GM12878 (cell line): Measurements from ENCODE around the gene SYPL2. TPM values are rescaled to one million over a fixed set of nuclear protein-coding genes. Genes with fewer than 3 reads are reported as not detected.

Experiments
- DPF2 ChIP-seq: fragments of 450-650 bp; IDR thresholded peaks from 2 replicates; pipeline ENCODE4 v1.6.1; 2017; ENCODE audit warnings: mild to moderate bottlenecking
- EGR1 ChIP-seq, 2 experiments: IDR thresholded peaks; 1 replicate in 1 of 2; 2 replicates in 1 of 2; pipeline ENCODE4 v1.6.1; 2011 to 2012; ENCODE audit warnings: low read depth in 2 of 2, low read length in 2 of 2, borderline replicate concordance in 1 of 2, mild to moderate bottlenecking in 1 of 2, moderate library complexity in 1 of 2
- FOXK2 ChIP-seq: fragments of 450-650 bp; IDR thresholded peaks from 2 replicates; pipeline ENCODE4 v1.6.1; 2017; ENCODE audit warnings: mild to moderate bottlenecking, moderate library complexity
- HCFC1 ChIP-seq: fragments of 150-350 bp; IDR thresholded peaks from 2 replicates; pipeline ENCODE4 v1.6.1; 2014; ENCODE audit warnings: low read length
- HDAC2 ChIP-seq: fragments of 200-600 bp; sonication (generic); IDR thresholded peaks from 2 replicates; pipeline ENCODE4 v1.6.1; 2017
- IKZF1 ChIP-seq: fragments of 450-650 bp; conservative IDR thresholded peaks from 2 replicates; pipeline ENCODE4 v1.6.1; 2017; ENCODE audit warnings: antibody characterized with exemption, mild to moderate bottlenecking
- MEF2B ChIP-seq: fragments of 450-650 bp; IDR thresholded peaks from 2 replicates; pipeline ENCODE4 v1.6.1; 2018; ENCODE audit warnings: mild to moderate bottlenecking, moderate library complexity; ENCODE audit not compliant: partially characterized antibody, poor library complexity, severe bottlenecking
- MYC ChIP-seq: IDR thresholded peaks from 2 replicates; pipeline ENCODE4 v1.6.1; 2011; ENCODE audit warnings: mild to moderate bottlenecking, low read length, moderate library complexity, inconsistent platforms; ENCODE audit not compliant: insufficient read depth, insufficient replicate concordance, insufficient read length, severe bottlenecking
- POU2F2 ChIP-seq: IDR thresholded peaks from 3 replicates; pipeline ENCODE4 v1.6.1; 2011; ENCODE audit warnings: low read depth, mild to moderate bottlenecking, low read length, borderline replicate concordance
- RELA ChIP-seq: fragments of 450-650 bp; IDR thresholded peaks from 2 replicates; pipeline ENCODE4 v1.8.0; 2014; ENCODE audit warnings: borderline replicate concordance; ENCODE audit not compliant: partially characterized antibody
- SIX5 ChIP-seq: IDR thresholded peaks from 2 replicates; pipeline ENCODE4 v1.6.1; 2011; ENCODE audit warnings: mild to moderate bottlenecking, low read depth, low read length, moderate library complexity; ENCODE audit not compliant: severe bottlenecking
- TAF1 ChIP-seq: IDR thresholded peaks from 2 replicates; pipeline ENCODE4 v1.6.1; 2011; ENCODE audit warnings: mild to moderate bottlenecking, low read depth, low read length, borderline replicate concordance
- ZBED1 ChIP-seq: IDR thresholded peaks from 2 replicates; pipeline ENCODE4 v1.6.1; 2016; ENCODE audit warnings: borderline replicate concordance
- ZSCAN29 ChIP-seq: fragments of 450-650 bp; IDR thresholded peaks from 2 replicates; pipeline ENCODE4 v1.6.1; 2017; ENCODE audit warnings: mild to moderate bottlenecking, moderate library complexity
- polyA plus RNA-seq, 11 experiments: library from polyadenylated mRNA; depleted of rRNA in 4 of 11; unstranded in 6 of 11; stranded (reverse) in 5 of 11; fragments of >200 nt; fragmentation: Nextera tagmentation in 4 of 11; fragmentation: Illumina TruSeq in 1 of 11; extraction: Ambion mirVana in 4 of 11; extraction: Trizol in 1 of 11; gene quantifications; 1 replicate in 1 of 11; 2 replicates in 10 of 11; pipeline versions ENCODE4 v1.2.1 to v1.2.3, GENCODE V29; 2011 to 2016; ENCODE audit warnings: inconsistent platforms in 2 of 11, missing spikeins in 2 of 11, low read depth in 1 of 11
- total RNA-seq, 4 experiments: library from RNA; depleted of rRNA in 3 of 4; stranded (reverse); fragments of >200 nt in 3 of 4; fragmentation: Illumina TruSeq in 1 of 4; extraction: Trizol in 1 of 4; gene quantifications; 2 replicates each; pipeline versions ENCODE4 v1.2.1 to v1.2.3, GENCODE V29; 2013 to 2021
- TF ChIP-seq, protein P1 (sequence below): IDR thresholded peaks from 2 replicates; pipeline ENCODE4 v1.6.1; 2012; ENCODE audit warnings: low read depth, low read length, improper control_type of control experiment
- TF ChIP-seq, protein P2 (sequence below): fragments of 450-650 bp; IDR thresholded peaks from 2 replicates; pipeline ENCODE4 v1.6.1; 2017; ENCODE audit warnings: mild to moderate bottlenecking, low read depth, inconsistent platforms; ENCODE audit not compliant: poor library complexity, severe bottlenecking
- TF ChIP-seq, protein P3 (sequence below): fragments of 450-650 bp; conservative IDR thresholded peaks from 2 replicates; pipeline ENCODE4 v1.6.1; 2017; ENCODE audit warnings: mild to moderate bottlenecking, moderate library complexity
- TF ChIP-seq, protein P4 (sequence below): fragments of 150-350 bp; IDR thresholded peaks from 2 replicates; pipeline ENCODE4 v1.6.1; 2014; ENCODE audit warnings: mild to moderate bottlenecking, low read depth, low read length
- TF ChIP-seq, protein P5 (sequence below): fragments of 450-650 bp; IDR thresholded peaks from 2 replicates; pipeline ENCODE4 v1.6.1; 2016; ENCODE audit warnings: mild to moderate bottlenecking

The SYPL2 gene
- total and polyA plus RNA-seq, 10 of the 15 experiments (the other 5 are each of a cell fraction or from before 2014, with no cell fraction given) = 0.04 to 0.11 (median 0.06) TPM; not detected in 3

DNA sequence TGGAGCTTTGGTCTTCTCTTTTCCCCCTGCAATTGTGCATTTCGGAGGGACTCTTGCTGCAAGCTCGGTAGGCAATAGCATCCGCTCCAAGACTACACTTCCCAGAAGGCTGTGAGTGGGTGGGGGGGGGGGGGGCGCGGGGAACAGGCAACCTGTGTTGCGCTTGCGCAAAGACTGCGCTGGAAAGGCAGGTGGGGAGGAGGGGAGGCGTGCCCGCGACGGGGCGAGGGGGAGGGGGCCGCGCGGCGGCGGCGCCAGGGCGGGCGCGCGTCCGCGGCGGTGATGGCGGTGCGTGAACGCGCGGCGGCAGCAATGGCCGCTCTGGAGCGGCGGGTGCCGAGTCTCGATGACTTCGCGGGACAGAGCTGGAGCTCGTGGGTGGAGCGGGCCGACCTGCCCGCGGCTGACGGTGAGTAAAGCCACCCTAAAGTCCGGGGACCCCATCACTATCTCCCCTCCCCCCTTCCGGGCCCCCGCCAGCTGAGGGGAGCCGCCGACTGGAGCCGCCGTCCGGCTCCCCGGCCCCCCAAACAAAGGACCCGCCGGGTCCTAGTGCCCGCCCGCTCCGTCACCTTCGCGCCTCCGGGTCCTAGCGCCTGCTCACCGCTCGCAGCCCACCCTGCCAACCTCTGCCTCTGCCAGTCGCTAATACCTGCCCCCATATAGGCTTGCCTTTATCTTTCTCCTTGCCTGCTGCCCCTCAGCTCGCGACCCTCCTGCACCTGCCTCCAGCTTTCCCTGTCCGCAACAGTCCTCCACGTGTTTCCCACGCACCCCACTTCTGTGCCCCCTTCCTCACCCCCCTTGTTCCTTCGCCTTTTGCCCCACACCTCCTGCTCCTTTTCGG lies 17.5 kb downstream of the SYPL2 start, which contains the start of gene ATXN7L2 (continued):
- TF ChIP-seq, protein P1, sequence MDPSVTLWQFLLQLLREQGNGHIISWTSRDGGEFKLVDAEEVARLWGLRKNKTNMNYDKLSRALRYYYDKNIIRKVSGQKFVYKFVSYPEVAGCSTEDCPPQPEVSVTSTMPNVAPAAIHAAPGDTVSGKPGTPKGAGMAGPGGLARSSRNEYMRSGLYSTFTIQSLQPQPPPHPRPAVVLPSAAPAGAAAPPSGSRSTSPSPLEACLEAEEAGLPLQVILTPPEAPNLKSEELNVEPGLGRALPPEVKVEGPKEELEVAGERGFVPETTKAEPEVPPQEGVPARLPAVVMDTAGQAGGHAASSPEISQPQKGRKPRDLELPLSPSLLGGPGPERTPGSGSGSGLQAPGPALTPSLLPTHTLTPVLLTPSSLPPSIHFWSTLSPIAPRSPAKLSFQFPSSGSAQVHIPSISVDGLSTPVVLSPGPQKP = no peak
- TF ChIP-seq, protein P2, sequence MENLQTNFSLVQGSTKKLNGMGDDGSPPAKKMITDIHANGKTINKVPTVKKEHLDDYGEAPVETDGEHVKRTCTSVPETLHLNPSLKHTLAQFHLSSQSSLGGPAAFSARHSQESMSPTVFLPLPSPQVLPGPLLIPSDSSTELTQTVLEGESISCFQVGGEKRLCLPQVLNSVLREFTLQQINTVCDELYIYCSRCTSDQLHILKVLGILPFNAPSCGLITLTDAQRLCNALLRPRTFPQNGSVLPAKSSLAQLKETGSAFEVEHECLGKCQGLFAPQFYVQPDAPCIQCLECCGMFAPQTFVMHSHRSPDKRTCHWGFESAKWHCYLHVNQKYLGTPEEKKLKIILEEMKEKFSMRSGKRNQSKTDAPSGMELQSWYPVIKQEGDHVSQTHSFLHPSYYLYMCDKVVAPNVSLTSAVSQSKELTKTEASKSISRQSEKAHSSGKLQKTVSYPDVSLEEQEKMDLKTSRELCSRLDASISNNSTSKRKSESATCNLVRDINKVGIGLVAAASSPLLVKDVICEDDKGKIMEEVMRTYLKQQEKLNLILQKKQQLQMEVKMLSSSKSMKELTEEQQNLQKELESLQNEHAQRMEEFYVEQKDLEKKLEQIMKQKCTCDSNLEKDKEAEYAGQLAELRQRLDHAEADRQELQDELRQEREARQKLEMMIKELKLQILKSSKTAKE = peak; percentile 57
- peak; percentile 42 for TF ChIP-seq RELA
- TF ChIP-seq HCFC1 = peak; percentile 69
- TF ChIP-seq DPF2 = peak; percentile 67
- TF ChIP-seq ZSCAN29 = 0 out of 2 replicates have a peak, but pooled peaks have one; percentile 56
- no peak for TF ChIP-seq HDAC2
- peak; percentile 42 to 98 for TF ChIP-seq EGR1 (IDR thresholded peaks at IDR 0.05; ENCODE audit: borderline replicate concordance in 1 of 2, low read depth in 2 of 2, low read length in 2 of 2)
- 0 out of 2 replicates have a peak, but pooled peaks have one; percentile 17 for TF ChIP-seq ZBED1
- TF ChIP-seq MEF2B = peak; percentile 70
- peak; percentile 83 for TF ChIP-seq MYC
- TF ChIP-seq POU2F2 = peak; percentile 55; the same call in 2 of the 3 replicates
- TF ChIP-seq, protein P3, sequence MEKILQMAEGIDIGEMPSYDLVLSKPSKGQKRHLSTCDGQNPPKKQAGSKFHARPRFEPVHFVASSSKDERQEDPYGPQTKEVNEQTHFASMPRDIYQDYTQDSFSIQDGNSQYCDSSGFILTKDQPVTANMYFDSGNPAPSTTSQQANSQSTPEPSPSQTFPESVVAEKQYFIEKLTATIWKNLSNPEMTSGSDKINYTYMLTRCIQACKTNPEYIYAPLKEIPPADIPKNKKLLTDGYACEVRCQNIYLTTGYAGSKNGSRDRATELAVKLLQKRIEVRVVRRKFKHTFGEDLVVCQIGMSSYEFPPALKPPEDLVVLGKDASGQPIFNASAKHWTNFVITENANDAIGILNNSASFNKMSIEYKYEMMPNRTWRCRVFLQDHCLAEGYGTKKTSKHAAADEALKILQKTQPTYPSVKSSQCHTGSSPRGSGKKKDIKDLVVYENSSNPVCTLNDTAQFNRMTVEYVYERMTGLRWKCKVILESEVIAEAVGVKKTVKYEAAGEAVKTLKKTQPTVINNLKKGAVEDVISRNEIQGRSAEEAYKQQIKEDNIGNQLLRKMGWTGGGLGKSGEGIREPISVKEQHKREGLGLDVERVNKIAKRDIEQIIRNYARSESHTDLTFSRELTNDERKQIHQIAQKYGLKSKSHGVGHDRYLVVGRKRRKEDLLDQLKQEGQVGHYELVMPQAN = peak; percentile 57; the same call in 1 of the 2 replicates
- peak; percentile 66 for TF ChIP-seq SIX5
- peak; percentile 98 for TF ChIP-seq TAF1
- TF ChIP-seq, protein P4, sequence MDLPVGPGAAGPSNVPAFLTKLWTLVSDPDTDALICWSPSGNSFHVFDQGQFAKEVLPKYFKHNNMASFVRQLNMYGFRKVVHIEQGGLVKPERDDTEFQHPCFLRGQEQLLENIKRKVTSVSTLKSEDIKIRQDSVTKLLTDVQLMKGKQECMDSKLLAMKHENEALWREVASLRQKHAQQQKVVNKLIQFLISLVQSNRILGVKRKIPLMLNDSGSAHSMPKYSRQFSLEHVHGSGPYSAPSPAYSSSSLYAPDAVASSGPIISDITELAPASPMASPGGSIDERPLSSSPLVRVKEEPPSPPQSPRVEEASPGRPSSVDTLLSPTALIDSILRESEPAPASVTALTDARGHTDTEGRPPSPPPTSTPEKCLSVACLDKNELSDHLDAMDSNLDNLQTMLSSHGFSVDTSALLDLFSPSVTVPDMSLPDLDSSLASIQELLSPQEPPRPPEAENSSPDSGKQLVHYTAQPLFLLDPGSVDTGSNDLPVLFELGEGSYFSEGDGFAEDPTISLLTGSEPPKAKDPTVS = no peak
- TF ChIP-seq, protein P5, sequence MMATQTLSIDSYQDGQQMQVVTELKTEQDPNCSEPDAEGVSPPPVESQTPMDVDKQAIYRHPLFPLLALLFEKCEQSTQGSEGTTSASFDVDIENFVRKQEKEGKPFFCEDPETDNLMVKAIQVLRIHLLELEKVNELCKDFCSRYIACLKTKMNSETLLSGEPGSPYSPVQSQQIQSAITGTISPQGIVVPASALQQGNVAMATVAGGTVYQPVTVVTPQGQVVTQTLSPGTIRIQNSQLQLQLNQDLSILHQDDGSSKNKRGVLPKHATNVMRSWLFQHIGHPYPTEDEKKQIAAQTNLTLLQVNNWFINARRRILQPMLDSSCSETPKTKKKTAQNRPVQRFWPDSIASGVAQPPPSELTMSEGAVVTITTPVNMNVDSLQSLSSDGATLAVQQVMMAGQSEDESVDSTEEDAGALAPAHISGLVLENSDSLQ = peak; percentile 24; the same call in 1 of the 2 replicates
- TF ChIP-seq IKZF1 = peak; percentile 82
- TF ChIP-seq FOXK2 = 0 out of 2 replicates have a peak, but pooled peaks have one; percentile 40
